Kidney glomerular epithelial cell (primary cell): Measurements from ENCODE around the gene KRTAP13-4.
A peak's percentile ranks its signal among the peaks of the same experiment; 100 is the strongest.

Source experiments
- DNase-seq: peaks from one replicate; lab custom pipeline; 2025; lab: John Stamatoyannopoulos, UW

KRTAP13-4 gene, protein sequence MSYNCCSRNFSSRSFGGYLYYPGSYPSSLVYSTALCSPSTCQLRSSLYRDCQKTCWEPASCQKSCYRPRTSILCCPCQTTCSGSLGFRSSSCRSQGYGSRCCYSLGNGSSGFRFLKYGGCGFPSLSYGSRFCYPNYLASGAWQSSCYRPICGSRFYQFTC

DNA sequence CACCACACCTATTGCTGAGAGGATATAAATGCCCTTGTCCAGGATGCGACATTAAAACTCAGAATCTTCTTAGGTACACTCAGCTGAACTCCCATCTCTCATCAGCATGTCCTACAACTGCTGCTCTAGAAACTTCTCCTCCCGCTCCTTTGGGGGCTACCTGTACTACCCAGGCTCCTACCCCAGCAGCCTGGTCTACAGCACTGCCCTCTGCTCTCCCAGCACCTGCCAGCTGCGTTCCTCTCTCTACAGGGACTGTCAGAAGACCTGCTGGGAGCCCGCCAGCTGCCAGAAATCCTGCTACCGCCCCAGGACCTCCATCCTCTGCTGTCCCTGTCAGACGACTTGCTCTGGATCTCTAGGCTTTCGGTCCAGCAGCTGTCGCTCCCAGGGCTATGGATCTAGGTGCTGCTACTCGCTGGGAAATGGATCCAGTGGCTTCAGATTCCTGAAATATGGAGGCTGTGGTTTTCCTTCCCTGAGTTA, at the start of gene KRTAP13-4:
TSS of gene KRTAP13-4 (plus strand) at position 51 of the 486 bp plus-strand sequence. CDS start at position 107, 56 bp downstream.
- DNase-seq: no peak

DNA sequence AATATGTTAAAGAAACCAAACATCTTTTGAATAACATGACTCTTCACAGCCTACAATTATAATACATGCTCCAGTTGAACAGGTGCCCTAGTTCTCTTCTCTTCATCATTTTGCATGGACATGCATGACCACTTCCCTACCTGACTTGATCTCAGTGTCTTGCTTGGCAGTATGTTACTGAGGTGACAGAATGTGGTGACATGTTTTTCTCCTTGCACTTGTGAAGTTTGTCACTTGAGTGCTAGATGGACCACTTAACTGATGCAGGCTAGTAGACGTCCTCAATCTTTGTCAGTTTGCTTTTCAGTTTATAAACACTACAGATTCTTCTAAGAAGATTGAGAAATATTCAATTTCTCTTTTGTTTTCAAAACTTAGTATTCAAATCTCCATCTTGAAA, 47.8 kb upstream of the KRTAP13-4 start:
- DNase-seq: no peak

DNA sequence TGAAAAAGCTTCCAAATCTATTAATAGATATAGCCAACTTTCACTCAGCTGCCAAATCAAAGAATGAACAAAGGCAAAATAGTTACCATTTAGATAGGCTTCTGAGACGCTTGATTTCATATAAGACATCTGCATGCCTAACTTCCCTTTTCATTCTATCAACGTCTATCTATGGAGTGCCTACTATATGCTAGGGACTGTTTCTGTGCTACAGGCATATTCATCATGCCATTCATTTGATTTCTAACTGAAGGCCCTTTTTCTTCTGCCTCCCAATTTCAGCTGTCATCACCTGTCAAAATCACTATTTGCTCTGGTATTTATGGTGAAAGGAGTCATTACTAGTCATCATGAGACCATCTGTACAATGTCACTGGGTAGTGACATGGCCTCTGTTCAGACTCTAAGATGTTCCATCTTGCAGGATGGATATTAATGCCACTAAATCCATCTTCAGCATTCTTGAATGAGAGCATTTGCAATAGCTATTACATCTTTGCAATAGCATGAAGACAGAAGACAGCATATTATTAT, 38.5 kb upstream of the KRTAP13-4 start:
- DNase-seq: no peak

DNA sequence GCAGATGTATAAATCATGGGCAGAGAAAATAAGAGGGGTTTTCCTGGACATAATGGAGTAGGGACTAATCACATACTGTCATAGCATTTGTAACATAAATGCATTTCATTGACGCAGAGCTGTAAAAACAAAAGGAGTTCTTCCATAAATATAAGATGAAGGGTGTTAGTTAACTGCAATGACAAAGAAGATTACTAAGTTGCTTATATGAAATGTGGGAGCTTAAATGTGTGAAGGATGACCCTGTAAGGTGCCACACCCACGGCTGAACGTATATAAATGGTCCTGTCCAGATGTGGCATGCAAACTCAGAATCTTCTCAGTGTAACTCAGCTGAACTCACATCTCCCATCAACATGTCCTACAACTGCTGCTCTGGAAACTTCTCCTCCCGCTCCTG, 34.3 kb upstream of the KRTAP13-4 start, which contains the start of gene KRTAP13-1:
TSS of gene KRTAP13-1 (plus strand) at position 301 of the 400 bp plus-strand sequence. CDS start at position 357, 56 bp downstream.
- DNase-seq: no peak

DNA sequence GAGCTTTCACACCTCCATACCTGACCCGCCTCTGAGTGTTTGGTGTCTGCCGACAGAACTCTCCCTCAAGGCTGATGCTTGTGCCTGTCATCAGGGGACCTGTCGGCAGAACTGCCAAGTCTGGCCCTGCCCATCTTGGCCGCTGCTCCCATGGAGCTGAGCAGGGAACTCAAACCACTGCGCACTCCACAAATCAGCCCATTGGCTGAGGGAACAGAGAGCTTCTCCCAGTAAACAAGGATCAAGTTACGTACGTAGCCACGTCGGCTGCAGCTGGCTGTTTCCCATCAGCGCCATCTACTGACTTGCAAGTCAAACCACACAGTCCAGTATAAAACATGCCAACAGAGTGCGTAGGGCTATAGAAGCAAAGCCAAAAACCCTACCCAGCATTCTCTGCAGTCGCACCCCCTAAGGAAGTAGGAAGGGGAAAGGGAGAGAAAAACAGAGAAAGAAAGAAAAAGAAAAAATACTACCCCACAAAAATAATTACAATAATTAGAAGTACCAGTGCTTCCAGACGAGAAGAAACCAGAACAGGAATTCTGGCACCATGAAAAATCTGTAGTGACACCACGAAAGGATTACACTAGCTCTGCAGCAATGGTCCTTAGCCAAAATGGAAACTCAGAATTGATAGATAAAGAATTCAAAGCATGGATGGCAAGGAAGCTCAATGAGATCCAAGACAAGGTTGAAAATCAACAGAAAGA, 21.1 kb upstream of the KRTAP13-4 start:
- peak; percentile 6 for DNase-seq

DNA sequence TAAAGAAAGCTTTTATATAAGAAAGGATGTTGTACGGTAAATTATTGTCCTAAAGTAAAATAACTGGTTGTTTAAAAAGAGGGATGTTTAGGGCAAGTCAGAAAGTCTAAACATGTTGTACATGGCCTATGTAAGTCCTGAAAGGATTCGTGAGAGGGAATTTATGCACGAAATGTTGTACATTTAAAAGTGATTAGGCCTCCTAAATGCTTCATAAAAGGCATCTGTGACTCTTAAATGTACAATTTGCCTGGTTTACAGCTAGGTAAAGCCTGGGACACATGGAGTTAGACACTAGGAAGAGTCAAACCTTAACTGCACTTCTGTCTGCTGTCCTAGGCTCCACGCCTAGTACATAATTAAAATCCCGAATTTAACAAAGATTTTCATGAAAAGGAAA, 14.0 kb upstream of the KRTAP13-4 start:
- DNase-seq: no peak

DNA sequence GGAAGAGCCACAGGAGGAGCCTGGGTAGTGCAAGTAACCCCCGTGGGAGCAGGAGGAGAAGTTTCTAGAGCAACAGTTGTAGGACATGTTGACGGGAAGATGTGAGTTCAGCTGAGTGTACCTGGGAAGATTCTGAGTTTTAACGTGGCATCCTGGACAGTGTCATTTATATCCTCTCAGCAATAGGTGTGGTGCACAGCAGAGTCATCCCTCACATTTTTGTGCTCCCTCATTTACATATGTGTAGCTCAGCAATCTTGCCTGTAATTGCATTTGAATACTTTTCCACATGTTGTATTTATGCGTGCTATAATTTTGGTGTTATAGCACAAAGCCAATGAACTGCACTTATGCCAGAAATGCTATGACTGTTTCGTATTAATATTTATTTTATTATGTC, 4.2 kb upstream of the KRTAP13-4 start, which contains the start of gene KRTAP13-3:
TSS of gene KRTAP13-3 (minus strand) at position 101 of the 400 bp plus-strand sequence. CDS start at position 87, 14 bp downstream.
- no peak for DNase-seq

DNA sequence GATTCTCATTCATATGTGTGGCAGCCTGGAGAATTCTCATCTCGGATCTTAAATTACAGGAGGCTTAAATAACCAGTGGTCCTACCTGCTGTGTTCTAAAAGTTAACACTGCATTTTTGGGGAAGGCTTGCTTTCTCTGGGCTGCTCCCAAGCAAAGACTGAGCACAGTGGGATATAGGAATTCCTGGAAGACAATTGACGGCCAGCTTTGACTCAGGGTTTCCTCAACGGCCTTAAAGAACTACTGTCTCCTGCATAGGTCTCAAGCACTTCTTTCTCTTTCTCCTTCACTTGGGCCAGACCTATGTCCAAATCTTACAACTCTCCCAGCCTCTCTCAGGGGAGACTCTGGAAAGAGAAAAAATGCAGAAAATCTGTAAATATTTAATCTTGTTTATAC, 3.3 kb upstream of the KRTAP13-4 start:
- DNase-seq: no peak

DNA sequence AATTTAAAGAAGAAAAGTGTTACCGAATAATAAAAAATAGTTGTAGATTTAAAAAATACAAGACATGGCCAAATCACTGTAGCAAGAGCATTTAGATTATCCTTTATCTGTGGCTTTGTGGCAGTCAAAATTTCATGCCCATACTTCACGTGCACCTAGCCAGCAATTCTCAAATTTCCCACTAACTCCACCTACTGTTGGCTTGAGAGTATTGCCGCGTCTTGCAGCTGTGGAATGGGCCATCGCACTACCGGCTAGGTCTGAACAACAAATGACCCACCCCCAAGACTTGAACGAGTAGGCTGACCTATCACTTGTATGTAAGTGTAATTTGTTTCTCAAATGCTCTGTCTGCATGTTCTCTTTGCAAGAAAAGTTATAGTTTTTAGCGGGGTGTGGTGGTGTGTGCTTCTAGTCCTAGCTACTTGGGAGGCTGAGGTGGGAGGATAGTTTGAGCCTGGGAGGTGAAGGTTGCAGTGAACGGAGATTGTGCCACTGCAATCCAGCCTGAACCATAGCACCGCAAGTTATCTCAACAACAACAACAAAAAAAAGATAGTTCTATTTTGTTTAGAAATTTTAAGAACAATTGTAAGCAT, 4.1 kb downstream of the KRTAP13-4 start:
- peak; percentile 2 for DNase-seq

DNA sequence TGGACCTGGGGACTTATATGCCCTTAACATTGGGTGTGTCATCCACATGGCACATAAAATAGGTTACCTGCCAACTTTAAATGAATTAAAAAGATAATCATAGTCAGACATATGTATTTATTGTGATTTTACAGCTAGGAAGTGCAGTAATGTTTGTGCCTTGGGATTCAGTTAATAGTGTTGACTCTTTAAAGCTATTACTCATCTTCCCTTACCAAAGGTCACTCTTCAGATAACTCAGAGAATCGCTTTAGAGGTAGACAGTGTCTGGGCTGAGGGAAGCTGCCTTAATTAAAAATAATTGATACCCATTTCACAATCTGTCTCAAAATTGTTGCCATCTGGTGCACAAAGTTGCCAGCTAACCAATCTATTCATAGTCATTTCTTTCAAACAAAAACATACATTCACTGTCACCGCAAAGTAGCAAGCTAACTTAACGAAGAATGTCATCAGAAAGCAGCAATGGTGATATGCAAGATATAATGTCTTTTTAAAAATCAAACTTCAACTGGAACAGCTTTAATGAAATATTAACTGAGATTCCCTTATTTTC, 7.1 kb downstream of the KRTAP13-4 start:
- DNase-seq: no peak

DNA sequence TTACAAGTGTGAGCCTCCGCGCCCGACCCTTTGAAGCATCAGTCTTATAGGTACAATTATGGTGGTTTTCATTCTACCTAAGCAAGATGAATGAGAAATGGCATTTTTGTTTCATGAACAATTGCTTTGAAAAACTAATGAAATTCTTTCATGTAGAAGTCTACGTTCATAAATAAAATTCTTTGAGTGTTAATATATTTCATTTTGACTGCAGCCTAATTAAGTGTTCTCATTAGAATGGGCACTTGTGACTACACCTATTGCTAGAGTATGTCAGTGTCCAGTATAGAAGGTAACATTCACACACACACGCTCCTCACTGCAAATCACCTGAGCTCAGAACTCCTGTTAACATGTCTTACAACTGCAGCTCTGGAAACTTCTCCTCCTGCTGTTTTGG, 10.0 kb downstream of the KRTAP13-4 start, which contains the start of gene KRTAP15-1:
TSS of gene KRTAP15-1 (plus strand) at position 301 of the 400 bp plus-strand sequence. CDS start at position 354, 53 bp downstream.
- no peak for DNase-seq

DNA sequence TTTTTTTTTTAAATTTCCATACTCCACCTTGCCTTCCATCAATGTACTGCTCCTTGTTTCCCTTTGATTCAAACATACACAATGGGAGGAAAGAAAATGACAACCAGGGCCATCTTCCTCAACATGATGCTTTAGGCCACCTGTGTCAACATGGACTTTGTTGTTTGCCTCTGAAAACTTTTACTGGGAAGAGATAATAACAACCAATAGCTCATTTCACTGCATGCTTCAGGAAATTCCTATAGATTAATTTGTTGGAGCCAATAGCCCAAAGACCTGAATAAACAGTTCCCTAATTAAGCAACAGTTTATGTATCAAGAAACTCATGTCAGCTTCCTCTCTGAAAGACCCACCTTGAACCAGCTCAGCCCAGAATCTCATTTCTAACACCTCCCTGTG, 13.2 kb downstream of the KRTAP13-4 start:
- DNase-seq: no peak

DNA sequence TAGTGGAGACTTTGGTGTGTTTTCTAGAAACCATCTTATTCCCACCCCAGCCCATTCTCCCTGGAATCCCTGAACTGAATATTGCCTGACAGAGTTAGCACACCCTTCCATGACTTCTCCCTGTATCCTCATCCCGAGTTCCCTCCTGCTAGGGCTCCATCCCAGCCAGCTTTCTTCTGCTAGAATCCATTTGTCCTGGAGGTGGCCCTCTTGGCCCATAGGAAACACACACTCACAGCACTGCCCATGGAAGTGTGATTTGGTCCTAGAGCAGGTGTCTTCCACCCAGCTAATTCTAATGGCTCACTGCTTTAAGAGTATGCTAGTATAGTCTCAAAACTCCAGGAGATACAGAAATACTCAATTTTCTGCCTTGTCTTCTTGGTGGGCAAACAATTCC, 14.2 kb downstream of the KRTAP13-4 start:
- DNase-seq: no peak

DNA sequence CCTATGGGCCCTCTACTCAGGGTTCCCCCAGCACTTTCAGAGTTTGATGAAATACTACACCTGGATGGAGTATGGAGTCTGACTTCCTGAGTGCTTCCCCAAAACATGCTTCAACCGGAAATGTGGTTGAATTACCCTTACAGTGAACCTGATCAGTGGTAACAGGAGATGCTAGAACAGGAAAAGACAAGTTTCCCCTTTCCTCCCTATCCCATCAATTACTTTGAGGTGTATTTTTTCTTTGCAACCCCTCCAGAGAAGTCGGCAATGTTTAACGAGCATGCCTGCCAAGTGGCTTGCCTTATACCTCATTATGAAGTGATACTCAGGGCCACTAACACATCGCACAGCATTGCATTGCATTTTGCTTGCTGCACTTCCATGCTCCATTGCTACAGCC, 17.0 kb downstream of the KRTAP13-4 start:
- no peak for DNase-seq

DNA sequence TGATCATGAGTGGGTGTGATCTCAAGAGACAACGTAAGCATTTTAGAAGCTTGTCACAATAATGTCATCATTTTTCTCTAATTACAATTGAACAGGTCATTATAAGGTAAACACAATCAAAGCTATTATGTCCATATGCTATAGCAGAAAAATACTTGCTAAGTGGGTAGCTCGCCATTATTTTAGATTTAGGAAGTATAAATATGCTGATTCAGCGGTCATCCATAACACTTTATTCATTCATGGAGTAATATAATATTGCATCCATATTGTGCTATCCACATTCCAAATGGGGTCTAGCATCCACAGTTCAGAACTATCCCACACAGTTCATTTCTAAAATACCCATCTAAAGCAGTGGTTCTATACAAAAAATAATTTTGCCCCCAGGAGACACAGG, 18.5 kb downstream of the KRTAP13-4 start:
- no peak for DNase-seq

DNA sequence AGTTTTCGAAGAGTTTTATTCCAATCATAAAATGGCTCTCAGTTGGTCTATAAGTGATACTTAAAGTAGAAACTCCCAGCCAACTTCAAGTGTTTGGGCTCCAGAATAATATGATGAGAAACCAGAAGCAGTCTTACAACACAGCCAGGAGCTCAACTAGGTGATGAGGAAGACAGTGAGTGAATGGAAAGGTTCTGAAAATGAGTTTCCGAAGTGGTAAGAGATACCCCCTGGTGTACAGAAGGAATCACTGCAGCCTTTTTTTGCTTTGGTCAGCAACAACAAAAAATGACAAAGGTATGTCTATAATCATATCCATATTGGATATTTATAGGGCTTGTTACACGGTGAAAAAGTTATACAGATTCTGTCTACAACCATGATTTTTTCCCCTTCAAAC, 33.7 kb downstream of the KRTAP13-4 start:
- no peak for DNase-seq

DNA sequence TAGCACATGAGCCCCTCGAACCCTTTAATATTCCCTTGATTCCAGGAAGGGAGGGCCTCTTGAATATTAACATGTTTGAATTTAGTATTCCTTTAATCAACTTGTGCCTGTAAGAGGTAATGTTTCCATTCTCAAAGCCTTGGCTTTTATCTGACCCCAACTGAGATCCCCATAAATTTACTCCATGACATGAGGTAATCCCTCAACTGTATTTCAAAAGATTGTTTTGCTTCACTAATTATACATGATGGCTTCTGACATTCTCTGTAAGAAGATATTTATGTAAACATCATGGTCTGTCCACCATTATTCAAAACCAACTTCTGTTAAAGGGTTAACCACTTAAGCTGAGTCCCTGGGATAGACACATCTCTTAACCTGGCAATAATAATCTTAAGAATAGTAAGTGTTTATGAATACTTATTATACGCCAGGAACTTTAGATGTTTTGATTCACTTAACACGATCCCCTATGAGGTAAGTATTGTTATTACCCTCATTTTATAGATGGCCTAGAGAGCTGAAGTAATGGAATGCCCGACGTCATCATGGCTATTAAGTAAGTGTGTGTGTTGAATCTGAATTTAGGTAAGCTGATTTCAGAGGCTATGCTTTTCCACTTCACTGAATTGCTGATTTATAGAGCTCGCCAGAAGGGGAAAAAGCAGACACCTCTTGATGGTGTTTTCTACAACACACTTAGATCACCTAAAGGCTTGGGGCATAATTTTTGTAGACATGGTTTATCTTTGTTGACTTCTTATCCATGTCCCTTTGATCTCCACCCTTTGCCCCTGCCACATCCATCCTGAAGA, 39.1 kb downstream of the KRTAP13-4 start:
- DNase-seq: no peak

DNA sequence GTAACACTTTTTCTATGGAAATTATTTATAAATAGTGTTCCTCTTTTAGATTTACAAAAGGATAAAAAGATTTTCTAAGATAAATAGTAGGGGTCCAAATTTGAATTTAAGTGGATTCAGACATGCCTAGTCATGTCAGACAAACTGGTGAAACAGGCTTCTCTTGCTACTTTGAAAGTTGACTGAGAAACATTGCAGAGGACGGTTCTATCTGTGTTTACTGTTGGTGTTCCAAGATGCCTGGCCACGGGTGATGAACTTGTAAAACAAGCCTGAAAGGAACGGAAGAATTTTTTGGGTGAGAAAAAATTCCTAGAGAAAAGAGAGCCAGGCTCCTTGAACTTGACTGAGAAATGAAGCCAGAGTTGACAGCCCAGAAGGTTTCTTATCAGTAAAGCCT, 48.0 kb downstream of the KRTAP13-4 start:
- DNase-seq: no peak

DNA sequence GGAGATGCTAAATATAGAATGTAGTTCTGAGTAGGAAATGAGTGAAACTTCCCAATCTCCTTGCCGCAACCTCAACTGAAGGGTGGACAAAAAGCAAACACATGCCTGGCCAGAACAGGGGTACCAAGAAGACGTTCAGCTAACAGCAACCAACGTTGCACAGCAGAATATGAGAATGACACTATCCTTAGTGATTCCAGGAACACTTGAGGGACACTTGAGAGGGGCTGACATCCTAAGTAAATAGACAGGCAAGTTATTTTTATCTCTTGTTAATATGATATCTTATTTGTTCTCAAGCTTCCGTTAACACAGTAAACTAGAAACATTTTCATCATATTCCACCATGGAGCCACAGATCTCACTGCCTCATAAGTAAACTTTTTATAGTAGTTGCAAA, 49.2 kb downstream of the KRTAP13-4 start:
- DNase-seq: no peak

DNA sequence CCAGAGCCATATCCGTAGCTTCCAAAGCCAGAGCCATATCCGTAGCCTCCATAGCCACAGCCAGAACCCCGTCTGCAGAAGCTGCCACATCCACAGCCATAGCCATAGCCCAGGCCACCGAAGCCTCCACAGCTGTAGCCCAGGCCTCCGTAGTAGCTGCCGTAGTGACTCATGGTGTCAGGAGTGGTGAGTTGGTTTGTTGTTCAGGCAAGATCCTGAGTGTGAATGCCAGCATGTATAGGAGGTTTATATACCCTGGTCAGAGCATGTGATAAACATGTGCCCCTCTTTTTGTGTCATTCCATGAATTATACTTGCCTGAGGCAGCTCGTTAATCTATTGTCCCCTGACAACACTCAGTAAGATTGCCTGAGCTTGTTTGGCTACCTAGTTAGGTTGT, 50.1 kb downstream of the KRTAP13-4 start, which contains the start of gene KRTAP19-1:
TSS of gene KRTAP19-1 (minus strand) at position 223 of the 400 bp plus-strand sequence. CDS start at position 173, 50 bp downstream.
- DNase-seq: no peak
